ENCODE results near the gene ZNF521.

DNA sequence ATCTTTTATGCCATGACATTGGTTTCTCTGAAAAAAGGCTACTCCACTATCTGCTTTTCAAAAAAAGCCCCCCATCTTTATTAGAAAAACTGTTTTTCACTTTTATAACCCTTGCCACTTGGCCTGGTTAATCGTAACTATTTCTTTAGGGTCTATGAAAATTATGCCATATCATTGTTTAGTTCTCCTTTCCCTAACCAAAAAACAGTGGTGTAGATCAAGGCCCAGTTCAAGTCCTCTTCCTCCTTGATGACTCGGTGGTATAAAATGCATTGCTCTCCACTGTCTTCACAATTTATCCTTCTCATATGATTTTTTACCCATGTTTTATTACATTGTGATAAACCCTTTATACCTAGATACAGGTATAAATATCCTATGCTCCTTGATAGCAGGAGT lies 205.5 kb downstream of the ZNF521 start:
- TF ChIP-seq GLIS3 (CRISPR knock-in tag; IDR thresholded peaks at IDR 0.05) (no peak), TOX (CRISPR knock-in tag; IDR thresholded peaks at IDR 0.05; ENCODE audit: borderline replicate concordance) (no peak), ZFP30 (CRISPR knock-in tag; IDR thresholded peaks at IDR 0.05) (no peak), ZFP3 (CRISPR knock-in tag; IDR thresholded peaks at IDR 0.05) (no peak), ARNTL (CRISPR knock-in tag; IDR thresholded peaks at IDR 0.05; ENCODE audit: borderline replicate concordance, low read depth) (no peak), OSR1 (CRISPR knock-in tag; IDR thresholded peaks at IDR 0.05) (no peak), RARB (CRISPR knock-in tag; IDR thresholded peaks at IDR 0.05) (no peak), ZC3H10 (CRISPR knock-in tag; IDR thresholded peaks at IDR 0.05) (no peak), ISL1 (CRISPR knock-in tag; IDR thresholded peaks at IDR 0.05) (no peak)
- TF ChIP-seq, protein P1, sequence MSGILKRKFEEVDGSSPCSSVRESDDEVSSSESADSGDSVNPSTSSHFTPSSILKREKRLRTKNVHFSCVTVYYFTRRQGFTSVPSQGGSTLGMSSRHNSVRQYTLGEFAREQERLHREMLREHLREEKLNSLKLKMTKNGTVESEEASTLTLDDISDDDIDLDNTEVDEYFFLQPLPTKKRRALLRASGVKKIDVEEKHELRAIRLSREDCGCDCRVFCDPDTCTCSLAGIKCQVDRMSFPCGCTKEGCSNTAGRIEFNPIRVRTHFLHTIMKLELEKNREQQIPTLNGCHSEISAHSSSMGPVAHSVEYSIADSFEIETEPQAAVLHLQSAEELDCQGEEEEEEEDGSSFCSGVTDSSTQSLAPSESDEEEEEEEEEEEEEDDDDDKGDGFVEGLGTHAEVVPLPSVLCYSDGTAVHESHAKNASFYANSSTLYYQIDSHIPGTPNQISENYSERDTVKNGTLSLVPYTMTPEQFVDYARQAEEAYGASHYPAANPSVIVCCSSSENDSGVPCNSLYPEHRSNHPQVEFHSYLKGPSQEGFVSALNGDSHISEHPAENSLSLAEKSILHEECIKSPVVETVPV (CRISPR knock-in tag; IDR thresholded peaks at IDR 0.05): no peak
- TF ChIP-seq, protein P2, sequence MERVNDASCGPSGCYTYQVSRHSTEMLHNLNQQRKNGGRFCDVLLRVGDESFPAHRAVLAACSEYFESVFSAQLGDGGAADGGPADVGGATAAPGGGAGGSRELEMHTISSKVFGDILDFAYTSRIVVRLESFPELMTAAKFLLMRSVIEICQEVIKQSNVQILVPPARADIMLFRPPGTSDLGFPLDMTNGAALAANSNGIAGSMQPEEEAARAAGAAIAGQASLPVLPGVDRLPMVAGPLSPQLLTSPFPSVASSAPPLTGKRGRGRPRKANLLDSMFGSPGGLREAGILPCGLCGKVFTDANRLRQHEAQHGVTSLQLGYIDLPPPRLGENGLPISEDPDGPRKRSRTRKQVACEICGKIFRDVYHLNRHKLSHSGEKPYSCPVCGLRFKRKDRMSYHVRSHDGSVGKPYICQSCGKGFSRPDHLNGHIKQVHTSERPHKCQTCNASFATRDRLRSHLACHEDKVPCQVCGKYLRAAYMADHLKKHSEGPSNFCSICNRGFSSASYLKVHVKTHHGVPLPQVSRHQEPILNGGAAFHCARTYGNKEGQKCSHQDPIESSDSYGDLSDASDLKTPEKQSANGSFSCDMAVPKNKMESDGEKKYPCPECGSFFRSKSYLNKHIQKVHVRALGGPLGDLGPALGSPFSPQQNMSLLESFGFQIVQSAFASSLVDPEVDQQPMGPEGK (CRISPR knock-in tag; IDR thresholded peaks at IDR 0.05; ENCODE audit: borderline replicate concordance): no peak
- TF ChIP-seq, protein P3, sequence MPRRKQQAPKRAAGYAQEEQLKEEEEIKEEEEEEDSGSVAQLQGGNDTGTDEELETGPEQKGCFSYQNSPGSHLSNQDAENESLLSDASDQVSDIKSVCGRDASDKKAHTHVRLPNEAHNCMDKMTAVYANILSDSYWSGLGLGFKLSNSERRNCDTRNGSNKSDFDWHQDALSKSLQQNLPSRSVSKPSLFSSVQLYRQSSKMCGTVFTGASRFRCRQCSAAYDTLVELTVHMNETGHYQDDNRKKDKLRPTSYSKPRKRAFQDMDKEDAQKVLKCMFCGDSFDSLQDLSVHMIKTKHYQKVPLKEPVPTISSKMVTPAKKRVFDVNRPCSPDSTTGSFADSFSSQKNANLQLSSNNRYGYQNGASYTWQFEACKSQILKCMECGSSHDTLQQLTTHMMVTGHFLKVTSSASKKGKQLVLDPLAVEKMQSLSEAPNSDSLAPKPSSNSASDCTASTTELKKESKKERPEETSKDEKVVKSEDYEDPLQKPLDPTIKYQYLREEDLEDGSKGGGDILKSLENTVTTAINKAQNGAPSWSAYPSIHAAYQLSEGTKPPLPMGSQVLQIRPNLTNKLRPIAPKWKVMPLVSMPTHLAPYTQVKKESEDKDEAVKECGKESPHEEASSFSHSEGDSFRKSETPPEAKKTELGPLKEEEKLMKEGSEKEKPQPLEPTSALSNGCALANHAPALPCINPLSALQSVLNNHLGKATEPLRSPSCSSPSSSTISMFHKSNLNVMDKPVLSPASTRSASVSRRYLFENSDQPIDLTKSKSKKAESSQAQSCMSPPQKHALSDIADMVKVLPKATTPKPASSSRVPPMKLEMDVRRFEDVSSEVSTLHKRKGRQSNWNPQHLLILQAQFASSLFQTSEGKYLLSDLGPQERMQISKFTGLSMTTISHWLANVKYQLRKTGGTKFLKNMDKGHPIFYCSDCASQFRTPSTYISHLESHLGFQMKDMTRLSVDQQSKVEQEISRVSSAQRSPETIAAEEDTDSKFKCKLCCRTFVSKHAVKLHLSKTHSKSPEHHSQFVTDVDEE (CRISPR knock-in tag; IDR thresholded peaks at IDR 0.05): no peak

Measured in SK-N-SH treated with all-trans-retinoic acid at 6 μM for 48 hours (cell line).